Astrocyte (in vitro differentiated cells and primary cell): ENCODE results near the gene ATN1. TPM values are rescaled to one million over a fixed set of nuclear protein-coding genes. Genes with fewer than 3 reads are reported as not detected.

Source experiments
- DNase-seq: peaks from one replicate; pipeline ENCODE4 v3.0.0-alpha.2; 2010; ENCODE audit warnings: low read depth
- FAIRE-seq: peaks from 2 replicates; lab custom pipeline; 2011; peaks lifted over from hg19 to GRCh38; lab: Jason Lieb, UNC
- H2AFZ ChIP-seq: 2 replicates; pipeline ENCODE4 v1.6.0; 2012; ENCODE audit warnings: low read depth, low read length, inconsistent platforms
- H3K27ac ChIP-seq: 2 replicates; pipeline ENCODE4 v1.5.1; 2011; ENCODE audit warnings: low read depth, low read length, inconsistent platforms
- H3K27me3 ChIP-seq: 2 replicates; pipeline ENCODE4 v1.6.0; 2011; ENCODE audit warnings: low read length, inconsistent platforms; ENCODE audit not compliant: insufficient read depth
- H3K36me3 ChIP-seq: 2 replicates; pipeline ENCODE4 v1.5.1; 2011; ENCODE audit warnings: low read length, inconsistent platforms; ENCODE audit not compliant: insufficient read depth
- H3K4me1 ChIP-seq: 2 replicates; pipeline ENCODE4 v1.5.1; 2011; ENCODE audit warnings: low read length, inconsistent platforms; ENCODE audit not compliant: insufficient read depth
- H3K4me2 ChIP-seq: 2 replicates; pipeline ENCODE4 v1.6.0; 2012; ENCODE audit warnings: low read length, inconsistent platforms
- H3K4me3 ChIP-seq: 2 replicates; pipeline ENCODE4 v1.5.1; 2011; ENCODE audit warnings: low read depth, mild to moderate bottlenecking, low read length, inconsistent platforms; ENCODE audit not compliant: insufficient read depth
- H3K79me2 ChIP-seq: 2 replicates; pipeline ENCODE4 v1.6.0; 2012; ENCODE audit warnings: mild to moderate bottlenecking, low read length, inconsistent platforms; ENCODE audit not compliant: insufficient read depth
- H3K9ac ChIP-seq: 2 replicates; pipeline ENCODE4 v1.6.0; 2012; ENCODE audit warnings: mild to moderate bottlenecking, low read length, inconsistent platforms
- H3K9me3 ChIP-seq: 2 replicates; pipeline ENCODE4 v1.5.1; 2012; ENCODE audit warnings: low read depth, mild to moderate bottlenecking, low read length, inconsistent platforms; ENCODE audit not compliant: insufficient read depth
- H4K20me1 ChIP-seq: 2 replicates; pipeline ENCODE4 v1.6.0; 2012; ENCODE audit warnings: low read length, inconsistent platforms; ENCODE audit not compliant: insufficient read depth
- H3K27ac Mint-ChIP-seq: one replicate; pipeline ENCODE4 v1.8.0; 2021; ENCODE audit warnings: mild to moderate bottlenecking, mixed read lengths; ENCODE audit not compliant: unreplicated experiment
- H3K27me3 Mint-ChIP-seq: one replicate; pipeline ENCODE4 v1.8.0; 2021; ENCODE audit warnings: low read depth, mixed read lengths; ENCODE audit not compliant: unreplicated experiment
- H3K36me3 Mint-ChIP-seq: one replicate; pipeline ENCODE4 v1.8.0; 2021; ENCODE audit warnings: low read depth, mixed read lengths; ENCODE audit not compliant: unreplicated experiment
- H3K4me1 Mint-ChIP-seq: one replicate; pipeline ENCODE4 v1.8.0; 2021; ENCODE audit warnings: low read depth, mixed read lengths; ENCODE audit not compliant: unreplicated experiment
- H3K4me3 Mint-ChIP-seq: one replicate; pipeline ENCODE4 v1.8.0; 2021; ENCODE audit warnings: mild to moderate bottlenecking, moderate library complexity, mixed read lengths; ENCODE audit not compliant: unreplicated experiment
- H3K9me3 Mint-ChIP-seq: one replicate; pipeline ENCODE4 v1.8.0; 2021; ENCODE audit warnings: mild to moderate bottlenecking, mixed read lengths; ENCODE audit not compliant: unreplicated experiment
- CTCF ChIP-seq: IDR thresholded peaks from 2 replicates; pipeline ENCODE4 v1.5.1; 2011; ENCODE audit warnings: low read depth, mild to moderate bottlenecking, inconsistent platforms, low read length, moderate library complexity; ENCODE audit not compliant: insufficient read depth
- EZH2 ChIP-seq: IDR thresholded peaks from 2 replicates; pipeline ENCODE4 v1.6.1; 2012; ENCODE audit warnings: mild to moderate bottlenecking, low read length, inconsistent platforms; ENCODE audit not compliant: insufficient read depth
- total RNA-seq: library from RNA; stranded (reverse); gene quantifications from 2 replicates; pipeline ENCODE4 v1.2.1, GENCODE V29; 2021

Gene ATN1
- total RNA-seq, 1 donor from 2014 or later = 97.8 TPM

- Histone ChIP-seq H3K4me3 (no peak overlapping the region), H3K27ac (no peak overlapping the region), H3K36me3 (peaks cover 14% of the 10 kb centered on the region), H3K79me2 (peaks cover 15% of the 10 kb centered on the region), H3K4me2 (no peak overlapping the region), H2AFZ (no peak overlapping the region), H4K20me1 (peaks cover 28% of the 10 kb centered on the region), H3K4me1 (peaks cover 38% of the 10 kb centered on the region), H3K9me3 (no peaks in the 10 kb centered on the region), H3K27me3 (no peaks in the 10 kb centered on the region), H3K9ac (no peak overlapping the region)
- peaks cover 3% of the 10 kb centered on the region for H3K9me3 Mint-ChIP-seq
- peak overlapping the region; percentile 69 for H3K27ac Mint-ChIP-seq
- H3K4me1 Mint-ChIP-seq = peaks cover 20% of the 10 kb centered on the region
- DNase-seq (no peak), FAIRE-seq (no peak)
- no peaks in the 10 kb centered on the region for H3K27me3 Mint-ChIP-seq
- no peak overlapping the region for H3K4me3 Mint-ChIP-seq
- TF ChIP-seq EZH2 = no peak
- no peak for TF ChIP-seq CTCF
- peaks cover 3% of the 10 kb centered on the region for H3K36me3 Mint-ChIP-seq
Measured at GRCh38 chr12:6941782-6942181, 14.0 kb downstream of the ATN1 start.

GRCh38 chr12:6942331-6942665 is 14.5 kb downstream of the ATN1 start:
- Histone ChIP-seq H3K4me2 (peak overlapping the region; percentile 12), H3K79me2 (peaks cover 13% of the 10 kb centered on the region), H3K27ac (peak overlapping the region; percentile 86), H2AFZ (no peak overlapping the region), H3K27me3 (no peaks in the 10 kb centered on the region), H3K36me3 (peaks cover 13% of the 10 kb centered on the region), H3K4me1 (peaks cover 34% of the 10 kb centered on the region), H3K9me3 (no peaks in the 10 kb centered on the region), H3K9ac (peak overlapping the region; percentile 87), H4K20me1 (peaks cover 33% of the 10 kb centered on the region), H3K4me3 (no peak overlapping the region)
- Mint-ChIP-seq H3K36me3 (peaks cover 3% of the 10 kb centered on the region), H3K27me3 (no peaks in the 10 kb centered on the region), H3K4me3 (peak overlapping the region; percentile 66), H3K27ac (no peak overlapping the region), H3K9me3 (peaks cover 3% of the 10 kb centered on the region), H3K4me1 (peaks cover 22% of the 10 kb centered on the region)
- no peak for FAIRE-seq
- TF ChIP-seq CTCF = no peak
- no peak for TF ChIP-seq EZH2
- DNase-seq = no peak

GRCh38 chr12:6943389-6943721 is 15.6 kb downstream of the ATN1 start:
- Mint-ChIP-seq H3K27me3 (no peaks in the 10 kb centered on the region), H3K4me1 (peaks cover 22% of the 10 kb centered on the region), H3K9me3 (peaks cover 3% of the 10 kb centered on the region), H3K4me3 (peak overlapping the region; percentile 82), H3K36me3 (peaks cover 3% of the 10 kb centered on the region), H3K27ac (peak overlapping the region; percentile 91)
- Histone ChIP-seq H2AFZ (peak overlapping the region; percentile 22), H3K27ac (peak overlapping the region; percentile 86), H3K9me3 (no peaks in the 10 kb centered on the region), H4K20me1 (peaks cover 30% of the 10 kb centered on the region), H3K4me2 (peak overlapping the region; percentile 94), H3K27me3 (no peaks in the 10 kb centered on the region), H3K9ac (peak overlapping the region; percentile 87), H3K4me3 (peak overlapping the region; percentile 69), H3K36me3 (peaks cover 13% of the 10 kb centered on the region), H3K4me1 (peaks cover 26% of the 10 kb centered on the region), H3K79me2 (peaks cover 13% of the 10 kb centered on the region)
- TF ChIP-seq CTCF = no peak
- no peak for TF ChIP-seq EZH2
- peak; percentile 93 for DNase-seq
- FAIRE-seq = peak; percentile 50
